Neural progenitor cell (in vitro differentiated cells): ENCODE results near the gene PTPN5. TPM values are rescaled to one million over a fixed set of nuclear protein-coding genes. Genes with fewer than 3 reads are reported as not detected.

Source experiments
- DNase-seq: peaks from one replicate; pipeline ENCODE4 v3.0.0-alpha.2; 2016; ENCODE audit warnings: low spot score
- H2AFZ ChIP-seq: fragments of 200-600 bp; sonication (generic); replicated peaks from 2 replicates; pipeline ENCODE4 v1.6.1; 2016; ENCODE audit warnings: antibody characterized with exemption
- H3F3A ChIP-seq: fragments of 200-600 bp; sonication (generic); 2 replicates; pipeline ENCODE4 v1.6.1; 2016; ENCODE audit warnings: antibody characterized with exemption, low read depth
- H3K27ac ChIP-seq: fragments of 200-600 bp; sonication (generic); 2 replicates; pipeline ENCODE4 v1.5.1; 2016; ENCODE audit warnings: mild to moderate bottlenecking
- H3K27me3 ChIP-seq: fragments of 200-600 bp; sonication (generic); 2 replicates; pipeline ENCODE4 v1.6.1; 2016; ENCODE audit warnings: mild to moderate bottlenecking, moderate library complexity
- H3K36me3 ChIP-seq: fragments of 200-600 bp; sonication (generic); 2 replicates; pipeline ENCODE4 v1.5.1; 2016
- H3K4me1 ChIP-seq: fragments of 200-600 bp; sonication (generic); 2 replicates; pipeline ENCODE4 v1.6.1; 2016; ENCODE audit warnings: mixed run types
- H3K4me2 ChIP-seq: fragments of 200-600 bp; sonication (generic); 2 replicates; pipeline ENCODE4 v1.6.1; 2016
- H3K4me3 ChIP-seq: fragments of 200-600 bp; sonication (generic); 2 replicates; pipeline ENCODE4 v1.5.1; 2016
- H3K79me2 ChIP-seq: fragments of 200-600 bp; sonication (generic); 2 replicates; pipeline ENCODE4 v1.6.1; 2016; ENCODE audit warnings: low read depth
- H3K9ac ChIP-seq: fragments of 200-600 bp; sonication (generic); 2 replicates; pipeline ENCODE4 v1.6.1; 2016
- H3K9me3 ChIP-seq: fragments of 200-600 bp; sonication (generic); 2 replicates; pipeline ENCODE4 v1.5.1; 2016; ENCODE audit warnings: low read depth
- H4K20me1 ChIP-seq: fragments of 200-600 bp; sonication (generic); 2 replicates; pipeline ENCODE4 v1.6.1; 2016; ENCODE audit warnings: low read depth
- H3K27ac Mint-ChIP-seq: 3 replicates; pipeline ENCODE4 v1.8.0; 2021; ENCODE audit warnings: mixed read lengths
- H3K27me3 Mint-ChIP-seq: 2 replicates; pipeline ENCODE4 v1.8.0; 2022; ENCODE audit warnings: low read depth, mild to moderate bottlenecking, inconsistent platforms, moderate library complexity, mixed read lengths; ENCODE audit not compliant: insufficient read depth
- H3K36me3 Mint-ChIP-seq: 3 replicates; pipeline ENCODE4 v1.8.0; 2021; ENCODE audit warnings: mixed read lengths
- H3K4me1 Mint-ChIP-seq: 3 replicates; pipeline ENCODE4 v1.8.0; 2021; ENCODE audit warnings: mixed read lengths
- H3K4me3 Mint-ChIP-seq: 3 replicates; pipeline ENCODE4 v1.8.0; 2021; ENCODE audit warnings: mild to moderate bottlenecking, moderate library complexity, mixed read lengths
- H3K9me3 Mint-ChIP-seq: 3 replicates; pipeline ENCODE4 v1.8.0; 2020; ENCODE audit warnings: mixed read lengths
- CTCF ChIP-seq: fragments of 200-600 bp; sonication (generic); IDR thresholded peaks from 2 replicates; pipeline ENCODE4 v1.5.1; 2017; ENCODE audit warnings: antibody characterized with exemption, mild to moderate bottlenecking
- EZH2 ChIP-seq: fragments of 200-600 bp; sonication (generic); IDR thresholded peaks from 2 replicates; pipeline ENCODE4 v1.6.1; 2017; ENCODE audit warnings: antibody characterized with exemption, mild to moderate bottlenecking, moderate library complexity
- EZH2phosphoT487 ChIP-seq: fragments of 200-600 bp; sonication (generic); IDR thresholded peaks from 2 replicates; pipeline ENCODE4 v1.6.1; 2017; ENCODE audit warnings: antibody characterized with exemption
- total RNA-seq: library from RNA; depleted of rRNA; stranded (reverse); fragments of >200 nt; gene quantifications from 2 replicates; pipeline ENCODE4 v1.2.3, GENCODE V29; 2015; ENCODE audit warnings: low replicate concordance

The PTPN5 gene
- total RNA-seq, 1 donor from 2014 or later: 8.5 TPM

DNA sequence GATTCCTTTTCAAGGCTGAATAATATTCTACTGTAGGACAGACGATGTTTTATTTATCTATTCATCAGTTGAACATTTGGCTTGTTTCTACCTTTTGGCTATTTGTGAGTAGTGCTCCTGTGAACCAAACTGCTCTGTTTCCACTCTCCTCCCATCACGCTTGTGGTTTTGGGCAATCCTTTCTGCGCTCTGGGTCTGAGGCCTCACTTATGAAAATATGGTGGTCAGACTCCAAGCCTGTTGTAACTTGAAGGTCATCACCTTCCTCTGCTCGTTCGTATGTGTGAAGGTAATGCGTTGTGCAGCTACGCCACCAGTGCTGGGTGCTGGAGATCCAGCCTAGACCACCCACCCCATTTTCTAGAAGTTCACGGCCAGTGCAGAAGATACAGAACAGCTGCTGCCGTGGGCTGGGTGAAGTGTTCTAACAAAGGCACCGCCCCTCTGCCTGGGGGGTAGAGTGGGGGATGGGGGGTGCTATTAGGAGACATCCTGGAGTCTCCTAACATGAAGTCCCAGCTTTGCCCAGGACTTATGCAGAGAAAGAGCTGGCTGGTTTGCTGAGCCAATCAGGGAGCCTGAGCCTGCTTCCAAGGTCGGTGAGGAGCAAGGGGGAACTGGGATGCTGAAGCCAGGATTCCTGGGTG, 21.0 kb downstream of the PTPN5 start:
- Histone ChIP-seq H3K79me2 (no peaks in the 10 kb centered on the region), H3K27ac (no peak overlapping the region), H3K9me3 (no peaks in the 10 kb centered on the region), H3K4me2 (no peak overlapping the region), H3K27me3 (no peaks in the 10 kb centered on the region), H3F3A (no peaks in the 10 kb centered on the region), H2AFZ (no peak overlapping the region), H3K9ac (no peak overlapping the region), H3K36me3 (no peaks in the 10 kb centered on the region), H3K4me1 (no peaks in the 10 kb centered on the region), H4K20me1 (peaks cover 3% of the 10 kb centered on the region), H3K4me3 (no peak overlapping the region)
- Mint-ChIP-seq H3K4me3 (peak overlapping the region; percentile 38), H3K27ac (no peak overlapping the region), H3K9me3 (no peaks in the 10 kb centered on the region), H3K27me3 (peaks cover 13% of the 10 kb centered on the region), H3K36me3 (no peaks in the 10 kb centered on the region), H3K4me1 (no peaks in the 10 kb centered on the region)
- TF ChIP-seq EZH2phosphoT487 (no peak), EZH2 (no peak), CTCF (no peak)
- DNase-seq: no peak

GRCh38 chr11:18769802-18770456, 21.7 kb downstream of the PTPN5 start:
- H3K4me3 Mint-ChIP-seq: no peak overlapping the region
- H3K36me3 ChIP-seq: no peaks in the 10 kb centered on the region
- H3K4me2 ChIP-seq: no peak overlapping the region
- no peaks in the 10 kb centered on the region for H3K9me3 Mint-ChIP-seq
- no peak overlapping the region for H2AFZ ChIP-seq
- no peak overlapping the region for H3K27ac ChIP-seq
- no peaks in the 10 kb centered on the region for H3K4me1 Mint-ChIP-seq
- H3K9me3 ChIP-seq: no peaks in the 10 kb centered on the region
- no peaks in the 10 kb centered on the region for H3K4me1 ChIP-seq
- no peaks in the 10 kb centered on the region for H3F3A ChIP-seq
- no peak overlapping the region for H3K9ac ChIP-seq
- no peaks in the 10 kb centered on the region for H3K36me3 Mint-ChIP-seq
- no peaks in the 10 kb centered on the region for H3K79me2 ChIP-seq
- H3K27ac Mint-ChIP-seq: no peak overlapping the region
- no peaks in the 10 kb centered on the region for H4K20me1 ChIP-seq
- H3K27me3 Mint-ChIP-seq: peaks cover 11% of the 10 kb centered on the region
- no peak overlapping the region for H3K4me3 ChIP-seq
- no peaks in the 10 kb centered on the region for H3K27me3 ChIP-seq
- TF ChIP-seq EZH2 (no peak), EZH2phosphoT487 (no peak), CTCF (no peak)
- DNase-seq: no peak

GRCh38 chr11:18768978-18769377, 22.6 kb downstream of the PTPN5 start:
- no peaks in the 10 kb centered on the region for H3K36me3 ChIP-seq
- H4K20me1 ChIP-seq: no peaks in the 10 kb centered on the region
- H3K4me1 Mint-ChIP-seq: no peaks in the 10 kb centered on the region
- TF ChIP-seq EZH2phosphoT487 (no peak), EZH2 (no peak), CTCF (no peak)
- H3K4me3 Mint-ChIP-seq: no peak overlapping the region
- H3K9me3 Mint-ChIP-seq: no peaks in the 10 kb centered on the region
- H3K4me3 ChIP-seq: no peak overlapping the region
- no peak overlapping the region for H3K27ac Mint-ChIP-seq
- no peak overlapping the region for H2AFZ ChIP-seq
- H3K4me1 ChIP-seq: no peaks in the 10 kb centered on the region
- H3K9ac ChIP-seq: no peak overlapping the region
- H3K27ac ChIP-seq: no peak overlapping the region
- H3F3A ChIP-seq: no peaks in the 10 kb centered on the region
- no peak overlapping the region for H3K4me2 ChIP-seq
- no peaks in the 10 kb centered on the region for H3K36me3 Mint-ChIP-seq
- H3K27me3 ChIP-seq: no peaks in the 10 kb centered on the region
- H3K79me2 ChIP-seq: no peaks in the 10 kb centered on the region
- DNase-seq: no peak
- no peaks in the 10 kb centered on the region for H3K9me3 ChIP-seq
- peaks cover 13% of the 10 kb centered on the region for H3K27me3 Mint-ChIP-seq
